ENCODE results near the gene ASAP3.

- TF ChIP-seq CTCF (IDR thresholded peaks at IDR 0.05; ENCODE audit: insufficient read depth, low read length, poor library complexity, severe bottlenecking) = no peak
- no peak for TF ChIP-seq EZH2phosphoT487 (conservative IDR thresholded peaks at IDR 0.05; ENCODE audit: low read length)
Observed at GRCh38 chr1:23407016-23407630, 76.9 kb downstream of the ASAP3 start.

Data from SU-DHL-6 (cell line).